Right cardiac atrium (tissue), 5 donors: ENCODE results near the gene TGFBR1. TPM values are rescaled to one million over a fixed set of nuclear protein-coding genes. Genes with fewer than 3 reads are reported as not detected.

Experiments
- ATAC-seq, 2 donors: fragments of 200-7000 bp; cut with Tn5 transposase; one replicate each; pipeline versions ENCODE4 v1.8.0 to v1.9.1; 2020; ENCODE audit warnings: moderate library complexity in 2 of 2, mild to moderate bottlenecking in 1 of 2
- DNase-seq, 3 donors: peaks; one replicate each; pipeline ENCODE4 v3.0.0-alpha.2; 2020
- H3K27ac ChIP-seq: one replicate; pipeline ENCODE4 v1.5.1; 2013; ENCODE audit warnings: mild to moderate bottlenecking, low read length, control low read depth, moderate library complexity
- H3K27me3 ChIP-seq: one replicate; pipeline ENCODE4 v1.6.1; 2013; ENCODE audit not compliant: control insufficient read depth, insufficient read depth
- H3K4me1 ChIP-seq: one replicate; pipeline ENCODE4 v1.6.1; 2013; ENCODE audit warnings: low read length; ENCODE audit not compliant: control insufficient read depth, insufficient read depth
- H3K4me3 ChIP-seq: one replicate; pipeline ENCODE4 v1.5.1; 2013; ENCODE audit warnings: low read length, control low read depth
- H3K9me3 ChIP-seq: one replicate; pipeline ENCODE4 v1.6.1; 2013; ENCODE audit warnings: low read length; ENCODE audit not compliant: control insufficient read depth
- WGBS: extraction: QIAGEN DNeasy Blood & Tissue Kit; methylation state at CpG from one replicate; pipeline ENCODE4 v1.1.7; 2013; 5-methylcytosine and 5-hydroxymethylcytosine counted together
- intact Hi-C, 4 donors: fragments of 100-400 bp; cut with DNase I; formaldehyde crosslinking; loops; one replicate each; pipeline versions ENCODE4 v1.11.0 to v1.14.0; 2022 to 2023
- polyA plus RNA-seq: library from polyadenylated mRNA; stranded (reverse); fragments of 200-250 nt; gene quantifications from one replicate; pipeline ENCODE4 v1.2.3, GENCODE V29; 2013
- total RNA-seq, 4 donors: library from RNA; stranded (reverse); fragmentation: NEBNext Ultra II Directional; extraction: Animal tissue kit (Norgen Biotek cat#: 25700); gene quantifications; one replicate each; pipeline ENCODE4 v1.2.1, GENCODE V29; 2021
- donor health status: healthy with polysubstance abuse.
- donor health status: DM: no; HTN: yes; CAD: no.
- donor health status: DM: no; HTN: no; CAD: no.
- donor health status: DM: no; HTN: yes; CAD: no; lungs with severe emphysema.
- donor health status: DM: yes; HTN: yes; CAD: no.

The TGFBR1 gene
- total and polyA plus RNA-seq, 5 donors, result 4.3 to 25.8 (median 14.5) TPM

GRCh38 chr9:99109522-99109921 is 4.6 kb downstream of the TGFBR1 start:
- ATAC-seq (no peak), DNase-seq (no peak)
- 72% methylated on average over 3 of the region's 3 CpGs for WGBS
- Histone ChIP-seq H3K4me1 (peaks cover 12% of the 10 kb centered on the region), H3K27ac (no peak overlapping the region), H3K9me3 (no peaks in the 10 kb centered on the region), H3K4me3 (no peak overlapping the region), H3K27me3 (no peaks in the 10 kb centered on the region)
- intact Hi-C loops, result no loop called here

GRCh38 chr9:99112750-99113413 is 8.0 kb downstream of the TGFBR1 start:
- intact Hi-C loops, result no loop called here
- H3K9me3 ChIP-seq, result no peaks in the 10 kb centered on the region
- H3K27ac ChIP-seq, result no peak overlapping the region
- ATAC-seq, result no peak
- peaks cover 9% of the 10 kb centered on the region for H3K4me1 ChIP-seq
- no peak overlapping the region for H3K4me3 ChIP-seq
- WGBS, result 73% methylated on average over 6 of the region's 6 CpGs
- no peak for DNase-seq
- no peaks in the 10 kb centered on the region for H3K27me3 ChIP-seq

DNA sequence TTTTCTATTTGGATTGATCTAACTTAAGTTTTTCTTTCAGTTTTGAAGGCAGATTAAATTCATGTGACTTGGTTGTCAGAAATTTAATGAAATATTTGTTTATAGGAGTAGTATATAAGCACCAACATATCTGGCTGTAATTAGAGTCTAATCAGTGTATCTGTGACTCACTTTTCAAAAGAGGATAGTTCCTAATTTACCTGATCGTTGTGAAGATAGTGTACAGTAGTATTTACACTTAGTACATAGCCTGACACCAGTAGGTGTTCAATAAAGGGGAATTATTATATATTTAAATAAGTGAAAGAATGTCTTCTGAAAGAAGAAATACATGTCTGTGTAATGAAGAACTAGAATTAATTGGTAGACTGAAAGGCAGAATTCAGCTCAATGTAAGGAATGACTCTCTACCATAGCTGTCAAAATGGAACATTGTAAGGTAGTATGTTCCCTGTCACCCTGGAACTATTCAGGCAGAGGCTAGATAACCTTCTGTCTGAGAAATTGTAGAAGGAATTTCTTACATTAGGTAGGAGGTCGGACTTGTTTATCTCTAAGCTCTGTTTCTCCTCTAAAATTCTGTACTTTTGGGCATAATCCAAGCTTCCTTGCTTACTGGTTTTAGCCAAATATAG is 8.6 kb downstream of the TGFBR1 start:
- no peak overlapping the region for H3K27ac ChIP-seq
- ATAC-seq, result no peak
- H3K4me1 ChIP-seq, result peaks cover 9% of the 10 kb centered on the region

GRCh38 chr9:99114049-99114440 is 9.1 kb downstream of the TGFBR1 start:
- H3K27me3 ChIP-seq, result no peaks in the 10 kb centered on the region
- ATAC-seq (no peak), DNase-seq (no peak)
- no peak overlapping the region for H3K4me3 ChIP-seq
- peaks cover 9% of the 10 kb centered on the region for H3K4me1 ChIP-seq
- intact Hi-C loops, result no loop called here
- no peak overlapping the region for H3K27ac ChIP-seq
- no peaks in the 10 kb centered on the region for H3K9me3 ChIP-seq
- WGBS, result 68% methylated on average over 3 of the region's 3 CpGs

More for the DNA sequence above, 8.6 kb downstream of the TGFBR1 start:
- Histone ChIP-seq H3K9me3 (no peaks in the 10 kb centered on the region), H3K4me3 (no peak overlapping the region), H3K27me3 (no peaks in the 10 kb centered on the region)
- 62% methylated on average over 2 of the region's 2 CpGs for WGBS
- DNase-seq, result no peak
- intact Hi-C loops, result no loop called here

GRCh38 chr9:99114846-99115500 is 10.1 kb downstream of the TGFBR1 start:
- no peaks in the 10 kb centered on the region for H3K27me3 ChIP-seq
- no peaks in the 10 kb centered on the region for H3K9me3 ChIP-seq
- ATAC-seq (no peak), DNase-seq (no peak)
- H3K4me1 ChIP-seq, result peaks cover 9% of the 10 kb centered on the region
- WGBS, result 59% methylated on average over 6 of the region's 6 CpGs
- H3K4me3 ChIP-seq, result no peak overlapping the region
- intact Hi-C loops, result no loop called here
- no peak overlapping the region for H3K27ac ChIP-seq

- intact Hi-C loops, result no loop called here
- WGBS, result 80% methylated on average over 3 of the region's 3 CpGs
Measured at GRCh38 chr9:99116003-99116411, 11.1 kb downstream of the TGFBR1 start.

DNA sequence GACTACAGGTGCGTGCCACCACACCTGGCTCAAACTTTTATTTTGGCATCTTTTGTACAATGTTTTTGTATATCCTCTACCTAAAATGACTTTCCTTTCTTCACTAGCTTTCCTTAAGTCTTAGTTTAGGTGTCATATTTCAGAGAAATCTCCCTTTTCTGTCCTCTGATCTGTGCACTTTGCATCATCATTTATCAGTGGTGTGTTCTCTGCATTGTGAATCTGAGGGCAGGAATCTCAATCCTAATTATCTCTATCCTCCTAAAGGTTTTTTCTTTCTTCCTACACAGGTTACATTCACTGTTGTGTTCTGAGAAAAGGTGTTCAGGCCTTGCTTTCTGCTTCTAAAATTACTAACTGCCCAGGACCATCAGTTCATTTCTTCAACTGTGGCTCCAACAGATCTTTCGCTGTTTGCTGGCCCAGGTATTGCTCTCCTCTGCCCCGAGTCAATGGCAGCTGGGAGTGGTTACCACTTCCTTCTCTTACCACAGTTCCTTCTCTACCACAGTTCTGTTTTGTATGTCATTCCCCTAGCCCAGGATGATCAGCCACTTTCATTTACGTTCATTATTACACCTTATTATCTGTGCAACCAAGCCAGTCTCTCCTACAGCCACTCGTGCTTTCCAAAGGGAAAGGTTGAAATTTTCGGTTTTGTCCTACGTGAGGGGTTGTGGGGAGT is 14.0 kb downstream of the TGFBR1 start:
- Histone ChIP-seq H3K27ac (no peak overlapping the region), H3K9me3 (no peaks in the 10 kb centered on the region), H3K4me3 (no peak overlapping the region), H3K4me1 (peaks cover 2% of the 10 kb centered on the region), H3K27me3 (no peaks in the 10 kb centered on the region)
- ATAC-seq (peak in 1 of 2 donors; percentile 47), DNase-seq (no peak)
- intact Hi-C loops, result no loop called here
- WGBS, result 86% methylated on average over 7 of the region's 7 CpGs

More at GRCh38 chr9:99116003-99116411, 11.1 kb downstream of the TGFBR1 start:
- peaks cover 9% of the 10 kb centered on the region for H3K4me1 ChIP-seq
- H3K27me3 ChIP-seq, result no peaks in the 10 kb centered on the region
- DNase-seq, result no peak
- H3K9me3 ChIP-seq, result no peaks in the 10 kb centered on the region
- no peak for ATAC-seq
- H3K27ac ChIP-seq, result no peak overlapping the region
- H3K4me3 ChIP-seq, result no peak overlapping the region

DNA sequence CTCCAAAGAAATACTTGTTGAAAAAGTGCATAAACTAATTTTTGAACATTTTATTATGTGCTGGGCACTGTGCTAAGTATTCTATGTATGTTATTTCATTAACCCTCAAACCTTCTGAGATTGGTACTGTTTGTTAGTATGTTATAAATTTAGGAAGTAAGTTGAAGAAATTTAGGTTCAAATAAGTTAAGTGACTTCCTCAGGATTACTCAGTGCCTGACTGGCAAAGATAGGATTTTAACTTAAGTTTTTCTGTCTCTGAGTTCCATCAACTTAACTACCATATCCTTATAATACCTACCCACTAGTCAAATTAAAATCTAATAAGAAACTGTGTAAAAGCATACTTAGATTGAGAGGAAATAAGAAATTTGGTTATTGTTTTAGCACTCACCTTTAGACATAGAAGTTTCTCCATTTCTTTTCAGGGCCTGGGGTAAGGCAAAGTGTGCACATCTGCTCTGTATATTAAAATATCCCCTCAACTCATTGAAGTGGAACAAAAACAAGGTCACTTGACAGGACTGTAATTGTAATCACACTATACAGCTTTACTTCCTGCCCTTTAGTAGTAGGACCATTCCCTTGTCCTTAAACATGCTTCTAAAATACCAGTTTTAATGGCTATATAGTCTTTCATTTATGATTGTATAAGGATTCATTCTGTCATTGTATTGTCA is 15.2 kb downstream of the TGFBR1 start:
- no peaks in the 10 kb centered on the region for H3K27me3 ChIP-seq
- intact Hi-C loops, result no loop called here
- H3K4me3 ChIP-seq, result no peak overlapping the region
- ATAC-seq, result no peak
- no peaks in the 10 kb centered on the region for H3K9me3 ChIP-seq
- no peaks in the 10 kb centered on the region for H3K4me1 ChIP-seq
- no peak overlapping the region for H3K27ac ChIP-seq
- DNase-seq, result no peak

GRCh38 chr9:99121604-99122003 is 16.7 kb downstream of the TGFBR1 start:
- Histone ChIP-seq H3K4me3 (no peak overlapping the region), H3K4me1 (no peaks in the 10 kb centered on the region), H3K27ac (no peak overlapping the region), H3K9me3 (no peaks in the 10 kb centered on the region), H3K27me3 (no peaks in the 10 kb centered on the region)
- no peak for DNase-seq
- ATAC-seq, result no peak
- WGBS, result 83% methylated on average over 1 of the region's 1 CpG
- intact Hi-C loops, result no loop called here

DNA sequence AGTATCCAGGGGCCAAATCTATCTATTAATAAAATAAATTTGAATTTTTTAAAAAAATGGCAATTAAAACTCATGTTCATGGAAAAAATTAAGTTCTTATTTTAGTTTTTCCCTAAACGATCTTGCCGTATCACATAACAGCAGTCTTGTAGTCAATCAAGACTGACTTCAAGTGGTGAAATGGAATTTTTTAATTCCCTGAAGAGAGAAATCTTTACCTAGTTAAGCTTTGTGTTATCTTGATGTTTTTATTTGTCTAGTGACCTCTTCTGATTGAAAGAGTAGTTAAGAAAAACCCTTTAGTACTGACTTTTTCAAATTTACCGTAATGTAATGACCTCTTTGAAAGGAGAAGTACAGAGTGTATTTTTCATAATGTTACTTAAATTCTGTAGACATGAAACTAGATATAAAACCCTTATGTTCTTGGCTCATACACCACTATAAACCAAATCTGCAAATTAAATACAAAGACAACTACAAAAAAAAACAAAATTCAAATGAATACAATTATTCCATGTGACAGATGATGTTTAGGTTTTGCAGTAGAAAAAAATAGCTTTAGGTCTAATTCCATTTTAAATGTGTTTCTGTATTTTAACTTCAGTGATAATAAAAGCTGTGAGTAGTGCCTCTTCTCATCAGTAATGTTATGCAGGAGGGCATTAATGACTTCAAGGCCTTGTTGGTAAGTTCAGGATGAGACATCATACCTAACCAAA is 19.8 kb downstream of the TGFBR1 start:
- ATAC-seq (no peak), DNase-seq (no peak)
- peaks cover 2% of the 10 kb centered on the region for H3K4me1 ChIP-seq
- intact Hi-C loops, result no loop called here
- no peak overlapping the region for H3K4me3 ChIP-seq
- 89% methylated on average over 3 of the region's 3 CpGs for WGBS
- H3K27ac ChIP-seq, result no peak overlapping the region
- H3K27me3 ChIP-seq, result no peaks in the 10 kb centered on the region
- H3K9me3 ChIP-seq, result no peaks in the 10 kb centered on the region
